SK-N-MC (cell line): ENCODE data around the gene YAE1.

ENCODE experiments used
- EZH2 ChIP-seq: fragments of 200-600 bp; sonication (generic); IDR thresholded peaks from one replicate; pipeline ENCODE4 v1.6.1; 2017; ENCODE audit warnings: antibody characterized with exemption
- POLR2AphosphoS5 ChIP-seq: IDR thresholded peaks from 2 replicates; pipeline ENCODE4 v1.6.1; 2012; ENCODE audit warnings: mild to moderate bottlenecking, low read depth, low read length, borderline replicate concordance

GRCh38 chr7:39541511-39541910, 24.7 kb upstream of the YAE1 start:
- TF ChIP-seq EZH2 (no peak), POLR2AphosphoS5 (no peak)
